C4-2B (cell line): ENCODE measurements around the gene ZNF814.
"Not testable (repeated sequence)": the region's sequence is repeated elsewhere in the genome, so short reads cannot be mapped to it uniquely, and the experiment has no call there.

Source experiments
- H3K27ac ChIP-seq: fragments of 450-650 bp; 2 replicates; pipeline ENCODE4 v1.5.1; 2017
- ZFX ChIP-seq: fragments of 450-650 bp; IDR thresholded peaks from 2 replicates; pipeline ENCODE4 v1.6.1; 2017
- TF ChIP-seq, protein P1 (sequence below): fragments of 450-650 bp; conservative IDR thresholded peaks from 2 replicates; pipeline ENCODE4 v1.5.1; 2017; ENCODE audit warnings: mild to moderate bottlenecking

The ZNF814 gene

DNA sequence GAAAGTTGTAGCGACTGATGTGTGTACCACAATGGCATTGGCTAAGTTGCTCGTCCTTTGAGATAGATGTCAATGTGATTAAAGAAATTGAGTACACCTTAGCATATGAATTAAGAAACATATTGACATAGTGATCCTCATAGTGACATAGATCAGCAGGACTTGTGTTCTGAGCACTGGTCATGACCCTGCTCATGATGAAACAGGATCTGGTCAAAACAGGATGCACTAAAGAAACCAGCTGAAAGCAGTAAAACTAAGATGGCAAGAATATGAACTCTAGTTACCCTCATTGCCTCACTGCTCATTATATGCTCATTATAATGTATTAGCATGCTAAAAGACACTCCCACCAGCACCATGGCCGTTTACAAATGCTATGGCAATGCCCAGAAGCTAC lies 41.7 kb downstream of the ZNF814 start:
- H3K27ac ChIP-seq: not testable (repeated sequence)

DNA sequence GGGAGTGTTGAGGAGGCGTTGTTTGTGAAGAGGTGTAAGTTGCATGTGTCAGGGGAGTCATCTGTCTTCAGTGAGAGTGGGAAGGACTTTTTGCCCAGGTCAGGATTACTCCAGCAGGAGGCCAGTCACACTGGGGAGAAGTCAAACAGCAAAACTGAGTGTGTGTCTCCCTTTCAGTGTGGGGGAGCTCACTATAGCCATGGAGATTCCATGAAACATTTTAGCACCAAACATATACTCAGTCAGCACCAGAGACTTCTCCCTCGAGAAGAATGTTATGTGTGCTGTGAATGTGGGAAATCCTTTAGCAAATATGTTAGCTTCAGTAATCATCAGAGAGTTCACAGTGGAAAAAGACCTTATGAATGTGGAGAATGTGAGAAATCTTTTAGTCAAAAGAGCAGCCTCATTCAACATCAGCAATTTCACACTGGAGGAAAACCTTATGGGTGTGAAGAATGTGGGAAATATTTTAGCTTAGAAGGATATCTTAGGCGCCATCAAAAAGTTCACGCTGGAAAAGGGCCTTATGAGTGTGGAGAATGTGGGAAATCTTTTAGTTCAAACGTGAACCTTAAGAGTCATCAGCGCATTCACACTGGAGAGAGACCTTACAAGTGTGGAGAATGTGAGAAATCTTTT lies 47.6 kb downstream of the ZNF814 start:
- no peak overlapping the region for H3K27ac ChIP-seq
- no peak for TF ChIP-seq ZFX
- TF ChIP-seq, protein P1, sequence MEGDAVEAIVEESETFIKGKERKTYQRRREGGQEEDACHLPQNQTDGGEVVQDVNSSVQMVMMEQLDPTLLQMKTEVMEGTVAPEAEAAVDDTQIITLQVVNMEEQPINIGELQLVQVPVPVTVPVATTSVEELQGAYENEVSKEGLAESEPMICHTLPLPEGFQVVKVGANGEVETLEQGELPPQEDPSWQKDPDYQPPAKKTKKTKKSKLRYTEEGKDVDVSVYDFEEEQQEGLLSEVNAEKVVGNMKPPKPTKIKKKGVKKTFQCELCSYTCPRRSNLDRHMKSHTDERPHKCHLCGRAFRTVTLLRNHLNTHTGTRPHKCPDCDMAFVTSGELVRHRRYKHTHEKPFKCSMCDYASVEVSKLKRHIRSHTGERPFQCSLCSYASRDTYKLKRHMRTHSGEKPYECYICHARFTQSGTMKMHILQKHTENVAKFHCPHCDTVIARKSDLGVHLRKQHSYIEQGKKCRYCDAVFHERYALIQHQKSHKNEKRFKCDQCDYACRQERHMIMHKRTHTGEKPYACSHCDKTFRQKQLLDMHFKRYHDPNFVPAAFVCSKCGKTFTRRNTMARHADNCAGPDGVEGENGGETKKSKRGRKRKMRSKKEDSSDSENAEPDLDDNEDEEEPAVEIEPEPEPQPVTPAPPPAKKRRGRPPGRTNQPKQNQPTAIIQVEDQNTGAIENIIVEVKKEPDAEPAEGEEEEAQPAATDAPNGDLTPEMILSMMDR: no peak

DNA sequence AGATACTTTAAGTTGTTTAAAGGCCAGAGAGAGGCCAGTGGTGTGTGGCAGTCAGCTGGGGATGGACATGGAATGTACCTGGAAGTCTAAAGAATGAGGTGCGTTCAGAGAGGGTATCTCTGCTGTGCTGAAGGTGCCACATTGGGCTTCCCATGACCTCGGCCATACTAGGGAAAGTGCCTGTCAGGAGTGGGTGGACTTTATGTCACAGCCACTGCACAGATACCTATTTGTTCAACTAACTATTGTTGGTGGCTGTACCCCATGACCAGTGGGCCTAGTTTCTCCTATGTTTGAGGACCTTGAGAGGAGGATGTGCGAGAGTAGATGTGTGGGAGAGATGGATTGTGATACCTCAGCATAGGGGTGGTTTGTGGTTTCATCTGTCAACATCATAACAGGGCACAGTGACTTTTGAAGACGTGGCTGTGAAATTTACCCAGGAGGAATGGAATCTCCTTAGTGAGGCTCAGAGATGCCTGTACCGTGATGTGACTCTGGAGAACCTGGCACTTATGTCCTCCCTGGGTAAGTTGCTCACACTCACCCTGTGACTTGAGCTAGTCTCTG lies 50.1 kb downstream of the ZNF814 start:
- not testable (repeated sequence) for H3K27ac ChIP-seq

DNA sequence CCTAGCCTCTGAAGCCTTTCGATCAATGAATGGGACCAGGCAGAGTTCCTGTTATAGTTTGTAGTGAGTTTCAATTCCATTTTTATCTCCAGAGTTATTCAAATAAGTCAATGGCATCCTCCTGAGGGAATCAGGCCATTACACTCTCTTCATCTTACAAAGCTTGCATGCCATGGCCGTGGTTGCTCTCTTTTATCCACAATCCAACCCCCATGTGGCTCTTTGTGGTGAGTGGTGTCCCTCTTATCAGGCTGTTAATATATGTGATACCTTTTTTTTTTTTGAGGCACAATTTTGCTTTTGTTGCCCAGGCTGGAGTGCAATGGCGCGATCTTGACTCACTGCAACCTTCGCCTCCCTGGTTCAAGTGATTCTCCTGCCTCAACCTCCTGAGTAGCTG lies 51.8 kb downstream of the ZNF814 start:
- H3K27ac ChIP-seq: not testable (repeated sequence)

DNA sequence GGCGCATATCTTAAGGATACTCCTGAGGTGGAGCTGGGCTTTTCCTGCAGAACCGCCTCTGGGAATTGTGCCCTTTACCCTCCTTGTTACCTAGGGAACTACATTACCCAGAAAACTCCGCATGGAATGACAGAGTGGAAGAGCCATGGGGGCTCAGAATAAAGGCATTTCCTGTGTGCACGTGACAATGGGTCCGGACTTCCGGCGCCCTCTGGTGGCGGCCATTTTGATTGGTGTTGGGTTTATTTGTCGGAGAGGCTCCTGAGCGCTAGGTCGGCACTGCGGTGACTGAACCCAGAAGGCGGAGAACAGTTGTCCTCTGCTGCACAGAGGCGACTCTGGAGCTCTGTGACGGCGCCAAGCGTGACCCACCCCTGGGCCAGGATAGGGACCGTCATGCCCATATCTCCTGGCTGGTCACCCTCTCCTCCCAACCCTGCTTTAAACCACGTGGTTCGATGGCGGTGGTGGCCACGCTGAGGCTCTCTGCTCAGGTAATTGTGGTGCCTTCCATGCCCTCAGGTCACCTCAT lies 58.7 kb downstream of the ZNF814 start, which contains the start of gene ZNF587B:
Gene ZNF587B (plus strand): TSS at position 229 of the 532 bp plus-strand sequence. CDS start 230 bp downstream, at position 459.
- no peak for TF ChIP-seq ZFX
- TF ChIP-seq, protein P1: no peak; the same call in 1 of the 2 replicates
- H3K27ac ChIP-seq: no peak within 1 kb of the TSS

DNA sequence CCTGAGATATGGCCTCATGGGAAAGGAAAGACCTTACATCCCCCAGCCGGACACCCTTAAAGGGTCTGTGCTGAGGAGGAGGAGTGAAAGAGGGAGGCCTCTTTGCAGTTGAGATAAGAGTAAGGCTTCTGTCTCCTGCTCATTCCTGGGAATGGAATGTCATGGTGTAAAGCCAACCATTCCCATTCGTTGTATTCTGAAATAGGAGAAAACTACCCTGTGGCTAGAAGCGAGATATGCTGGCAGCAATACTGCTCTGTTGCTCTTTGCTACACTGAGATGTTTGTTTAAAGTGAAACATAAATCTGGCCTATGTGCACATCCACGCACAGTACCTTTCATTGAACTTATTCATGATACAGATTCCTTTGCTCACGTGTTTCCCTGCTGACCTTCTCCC lies 59.5 kb downstream of the ZNF814 start:
- H3K27ac ChIP-seq: no peak overlapping the region
- TF ChIP-seq, protein P1: no peak
- TF ChIP-seq ZFX: no peak

DNA sequence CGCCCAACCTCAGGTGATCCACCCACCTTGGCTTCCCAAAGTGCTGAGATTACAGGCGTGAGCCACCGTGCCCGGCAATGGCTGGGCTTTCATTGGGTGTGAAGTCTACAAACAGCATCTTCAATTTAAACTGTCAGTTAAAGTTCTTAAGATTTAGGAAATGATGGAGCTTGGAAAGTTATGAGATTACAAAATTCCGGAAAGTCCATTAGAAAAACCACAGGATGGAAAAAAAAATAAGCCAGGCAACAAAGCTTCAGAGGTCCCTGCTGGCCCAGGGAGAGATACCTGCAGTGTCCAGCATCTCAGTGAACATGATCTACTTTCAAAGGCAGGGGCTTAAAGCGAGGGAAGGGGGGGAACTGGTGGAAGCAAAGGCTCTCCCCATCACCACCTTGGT lies 63.3 kb downstream of the ZNF814 start:
- no peak overlapping the region for H3K27ac ChIP-seq
- TF ChIP-seq, protein P1: no peak
- TF ChIP-seq ZFX: no peak

DNA sequence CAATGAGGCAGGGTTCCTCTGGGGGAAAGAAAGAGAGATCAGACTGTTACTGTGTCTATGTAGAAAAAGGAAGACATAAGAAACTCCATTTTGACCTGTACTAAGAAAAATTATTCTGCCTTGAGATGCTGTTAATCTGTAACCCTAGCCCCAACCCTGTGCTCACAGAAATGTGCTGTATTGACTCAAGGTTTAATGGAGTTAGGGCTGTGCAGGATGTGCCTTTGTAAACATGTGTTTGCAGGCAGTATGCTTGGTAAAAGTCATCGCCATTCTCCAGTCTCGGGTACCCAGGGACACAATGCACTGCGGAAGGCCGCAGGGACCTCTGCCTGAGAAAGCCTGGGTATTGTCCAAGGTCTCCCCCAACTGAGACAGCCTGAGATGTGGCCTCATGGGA lies 65.2 kb downstream of the ZNF814 start:
- not testable (repeated sequence) for H3K27ac ChIP-seq

DNA sequence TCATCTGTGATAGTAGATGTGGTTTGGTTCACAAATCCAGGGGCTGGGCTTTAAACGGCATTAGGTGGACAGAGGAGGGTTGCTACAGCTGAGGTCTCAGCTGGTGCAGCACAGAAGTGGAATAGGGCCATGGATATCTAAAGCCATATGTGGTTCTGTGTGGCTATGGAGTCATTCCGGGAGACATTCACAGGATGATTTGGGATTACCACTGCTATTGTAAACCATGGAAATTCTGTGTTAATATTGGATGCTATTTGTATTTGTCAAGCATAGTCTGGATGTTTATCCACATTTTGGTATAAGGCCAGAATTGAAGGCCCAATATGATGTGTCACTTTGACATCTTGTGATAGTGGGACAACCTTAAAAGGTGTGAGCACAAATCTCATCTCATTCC lies 65.7 kb downstream of the ZNF814 start:
- H3K27ac ChIP-seq: not testable (repeated sequence)

DNA sequence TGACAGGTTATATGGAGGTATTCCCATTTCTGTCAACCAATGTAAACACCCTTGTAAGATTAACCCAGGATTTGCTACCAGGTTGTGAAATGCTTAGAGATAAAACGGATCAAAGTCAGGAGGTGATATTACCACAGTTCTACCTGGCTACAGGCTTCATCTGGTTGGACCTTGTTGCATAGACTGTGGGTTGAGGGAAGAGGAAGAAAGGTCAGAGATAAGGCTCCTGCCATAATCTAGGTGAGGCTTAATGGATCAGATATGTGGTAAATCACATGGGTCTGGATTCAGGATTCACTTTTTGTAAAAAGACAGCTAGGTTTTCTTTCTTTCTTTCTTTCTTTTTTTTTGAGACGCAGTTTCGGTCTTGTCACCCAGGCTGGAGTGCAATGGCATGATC lies 67.3 kb downstream of the ZNF814 start:
- not testable (repeated sequence) for H3K27ac ChIP-seq

DNA sequence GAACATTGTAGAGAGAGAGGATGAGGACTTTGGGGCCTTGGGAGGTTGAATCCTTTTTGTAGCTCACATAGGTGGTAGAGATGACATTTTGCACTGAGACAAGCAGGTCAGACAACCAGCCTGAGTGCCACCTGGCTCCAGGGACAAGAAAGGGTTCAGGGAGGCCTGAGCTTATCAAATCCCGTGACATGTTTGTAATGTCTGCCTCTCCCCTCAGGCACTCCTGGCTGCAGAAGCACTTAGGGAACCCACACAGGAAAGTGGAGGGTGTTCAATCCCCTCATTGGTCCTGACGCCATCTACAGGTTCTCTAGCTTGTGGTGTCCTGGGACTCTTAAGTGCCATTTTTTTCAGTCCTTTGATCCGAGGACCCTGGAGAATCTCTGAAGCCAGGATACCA lies 67.7 kb downstream of the ZNF814 start:
- not testable (repeated sequence) for H3K27ac ChIP-seq
